Renal pelvis (tissue), 4 donors: ENCODE results near the gene LRTM2. TPM values are rescaled to one million over a fixed set of nuclear protein-coding genes. Genes with fewer than 3 reads are reported as not detected.

Source experiments
- DNase-seq: peaks from one replicate; pipeline ENCODE4 v3.0.0-alpha.2; 2013
- polyA plus RNA-seq, 3 donors: library from polyadenylated mRNA; unstranded; fragments of 120-200 nt; gene quantifications; one replicate each; pipeline ENCODE4 v1.2.1, GENCODE V29; 2013; ENCODE audit not compliant: insufficient read length in 3 of 3

LRTM2 gene
- polyA plus RNA-seq, 3 donors, result 0.13 to 0.75 (median 0.67) TPM

GRCh38 chr12:1842183-1842904, 22.0 kb downstream of the LRTM2 start:
- DNase-seq, result no peak

GRCh38 chr12:1842905-1843640, 22.7 kb downstream of the LRTM2 start:
- no peak for DNase-seq

- no peak for DNase-seq
Observed at GRCh38 chr12:1843641-1844005, 23.3 kb downstream of the LRTM2 start.

- DNase-seq, result no peak
Observed at GRCh38 chr12:1844223-1844622, 23.9 kb downstream of the LRTM2 start.

- DNase-seq, result no peak
Observed at GRCh38 chr12:1844661-1845409, 24.5 kb downstream of the LRTM2 start.

- DNase-seq, result no peak
Observed at GRCh38 chr12:1845427-1845826, 25.1 kb downstream of the LRTM2 start.

GRCh38 chr12:1845886-1846285, 25.5 kb downstream of the LRTM2 start:
- DNase-seq, result no peak

- no peak for DNase-seq
Observed at GRCh38 chr12:1846421-1847405, 26.3 kb downstream of the LRTM2 start.

GRCh38 chr12:1847411-1847810, 27.0 kb downstream of the LRTM2 start:
- DNase-seq, result no peak

GRCh38 chr12:1848146-1848545, 27.8 kb downstream of the LRTM2 start:
- no peak for DNase-seq

- no peak for DNase-seq
Observed at GRCh38 chr12:1848745-1849144, 28.4 kb downstream of the LRTM2 start.

GRCh38 chr12:1851151-1851701, 30.9 kb downstream of the LRTM2 start:
- no peak for DNase-seq

- DNase-seq, result no peak
Observed at GRCh38 chr12:1852076-1852475, 31.7 kb downstream of the LRTM2 start.

- no peak for DNase-seq
Observed at GRCh38 chr12:1853716-1854115, 33.4 kb downstream of the LRTM2 start.

GRCh38 chr12:1855241-1855640, 34.9 kb downstream of the LRTM2 start:
- no peak for DNase-seq

- no peak for DNase-seq
Observed at GRCh38 chr12:1857086-1857485, 36.7 kb downstream of the LRTM2 start.

- DNase-seq, result no peak
Observed at GRCh38 chr12:1857821-1858220, 37.5 kb downstream of the LRTM2 start.

GRCh38 chr12:1858456-1858855, 38.1 kb downstream of the LRTM2 start:
- no peak for DNase-seq

GRCh38 chr12:1859643-1860042, 39.3 kb downstream of the LRTM2 start:
- DNase-seq, result no peak

GRCh38 chr12:1862973-1863372, 42.6 kb downstream of the LRTM2 start:
- DNase-seq, result no peak

GRCh38 chr12:1863823-1864222, 43.5 kb downstream of the LRTM2 start:
- DNase-seq, result no peak
